KG1 (cell line): ENCODE data around the gene CACTIN.

Source experiments
- DNase-seq: peaks from one replicate; lab custom pipeline; 2025; lab: John Stamatoyannopoulos, UW

CACTIN gene

DNA sequence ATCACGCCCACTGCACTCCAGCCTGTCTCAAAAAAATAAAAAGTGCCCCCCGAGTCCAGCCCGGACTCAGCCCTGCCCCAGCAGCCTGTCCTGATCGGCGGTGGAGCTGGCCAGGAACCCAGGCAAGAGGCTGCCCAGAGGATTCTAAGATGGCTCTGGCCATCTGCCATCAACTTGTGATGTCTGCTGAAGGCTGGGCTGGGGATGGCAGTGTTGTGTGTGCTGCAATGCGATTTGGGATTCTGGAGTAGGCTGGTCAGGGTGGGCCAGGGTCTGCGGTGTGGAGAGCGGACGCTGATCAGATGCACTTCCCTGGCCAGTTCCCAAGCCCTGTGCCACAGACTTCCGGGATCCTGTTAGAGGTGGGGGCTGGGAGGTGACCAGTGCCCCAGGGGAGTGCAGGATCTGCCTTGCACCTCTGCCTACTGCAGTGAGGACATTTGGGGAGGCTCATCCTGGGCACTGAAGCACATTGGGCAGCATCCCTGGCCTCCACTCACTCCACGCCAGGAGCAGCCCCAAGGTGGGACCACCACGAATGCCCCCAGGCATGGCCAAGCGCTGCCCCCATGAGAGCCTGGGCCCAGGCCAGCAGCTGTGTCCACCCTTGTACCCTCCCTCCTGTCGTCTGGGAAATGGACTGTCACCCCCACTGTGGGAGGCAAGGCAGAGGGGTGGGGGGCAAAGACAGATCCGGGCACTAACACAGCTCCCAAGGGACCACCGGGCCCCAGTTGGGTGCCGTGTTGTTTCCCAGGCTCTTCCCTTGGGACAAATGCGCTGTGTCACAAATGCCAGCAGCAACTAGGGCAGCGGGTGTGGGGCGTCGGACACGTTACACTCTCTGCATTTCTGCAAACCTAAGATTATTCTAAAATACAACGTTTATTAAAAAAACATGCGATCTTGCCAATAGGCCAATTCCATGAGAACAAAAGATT is 16.5 kb downstream of the CACTIN start:
- no peak for DNase-seq

DNA sequence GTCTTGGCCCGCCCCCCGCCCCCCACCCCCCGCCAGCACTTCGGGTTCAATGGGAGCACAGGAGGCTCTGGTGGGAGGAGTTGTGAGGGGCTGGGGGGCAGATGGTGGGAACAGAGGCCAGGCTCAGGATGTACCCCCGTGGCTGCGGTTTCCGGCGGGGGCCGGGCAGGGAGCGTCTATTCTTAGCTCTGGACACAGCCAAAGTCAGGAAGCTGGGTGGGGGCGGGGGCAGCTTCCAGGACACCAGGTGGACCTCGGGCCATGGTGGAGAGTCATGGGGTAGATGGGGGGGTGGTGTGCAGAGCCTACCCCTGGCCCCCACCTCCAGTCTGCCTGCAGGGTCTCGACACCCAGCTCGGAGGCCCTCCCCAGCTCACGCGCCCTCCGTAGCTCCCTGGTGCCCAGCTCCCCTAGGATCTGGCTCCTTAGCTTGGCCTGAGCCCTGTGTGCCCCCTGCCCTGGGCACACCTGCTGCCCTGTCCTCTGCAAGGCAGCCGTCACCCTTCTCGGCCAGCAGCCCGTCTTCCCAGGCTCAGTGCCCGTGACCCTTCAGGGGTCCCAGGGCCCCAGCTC is 17.8 kb downstream of the CACTIN start:
- peak; percentile 39 for DNase-seq

DNA sequence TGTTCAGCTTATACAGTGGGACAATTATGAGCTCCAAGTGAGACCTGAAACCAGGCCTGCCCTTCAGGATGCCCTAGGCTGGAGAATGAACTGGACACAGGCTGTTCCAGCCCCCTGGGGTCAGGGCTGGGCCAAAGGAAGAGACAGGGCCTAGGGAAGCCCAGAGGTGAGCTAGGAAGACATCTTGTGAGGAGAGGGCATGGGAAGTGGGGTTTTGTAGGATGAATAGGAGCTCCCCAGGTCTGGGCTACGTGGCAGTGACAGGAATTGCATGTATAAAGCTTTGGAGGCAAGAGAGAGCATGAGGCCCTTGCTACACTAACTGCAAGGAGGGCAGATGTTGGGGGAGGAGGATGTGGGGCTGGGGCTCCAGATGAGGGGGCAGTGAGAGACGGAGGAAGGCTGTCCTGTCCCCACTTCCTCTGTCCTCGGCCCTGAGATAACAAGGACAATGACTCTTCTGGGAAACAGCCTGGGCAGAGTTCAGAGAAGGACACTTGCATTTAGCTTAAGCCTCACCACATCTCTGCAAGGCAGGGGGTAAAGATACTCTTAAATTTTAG is 18.4 kb downstream of the CACTIN start:
- no peak for DNase-seq

DNA sequence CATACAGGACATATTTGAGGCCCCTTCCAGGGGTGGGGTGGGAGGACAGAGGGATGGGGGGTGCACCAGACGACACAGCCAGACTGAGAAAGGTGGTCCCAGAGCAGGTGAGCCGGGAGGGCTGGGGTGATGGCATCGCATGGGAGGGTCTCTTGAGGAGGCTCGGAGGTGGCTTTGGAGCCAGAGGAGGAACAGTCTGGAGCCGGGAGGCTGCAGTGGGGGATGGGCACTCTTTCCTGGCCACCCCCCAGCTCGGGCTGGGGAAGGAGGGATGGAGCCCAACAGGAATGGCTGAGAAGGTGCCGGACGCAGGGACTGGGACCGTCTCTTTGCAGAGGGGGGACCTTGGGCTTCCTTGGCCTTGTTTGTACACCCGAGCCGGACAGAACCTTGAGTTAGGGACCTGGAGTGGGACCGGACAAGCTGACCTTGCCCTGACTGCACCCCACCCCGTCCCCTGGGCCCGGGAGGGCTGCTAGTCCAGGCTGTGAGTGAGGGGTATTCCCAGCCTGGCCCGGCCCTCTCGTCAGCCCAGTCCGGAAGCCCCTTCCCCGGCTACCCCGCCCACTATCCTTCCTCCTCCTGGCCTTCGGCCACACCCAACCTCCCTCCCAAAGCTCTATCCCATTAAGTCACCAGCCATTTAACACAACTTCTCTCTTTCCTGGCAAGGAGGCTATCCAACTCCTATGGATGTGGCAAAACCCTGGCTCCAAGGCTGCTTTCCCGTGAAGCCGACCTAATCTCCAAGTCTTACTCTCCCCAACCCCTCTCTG is 19.1 kb downstream of the CACTIN start:
- no peak for DNase-seq

DNA sequence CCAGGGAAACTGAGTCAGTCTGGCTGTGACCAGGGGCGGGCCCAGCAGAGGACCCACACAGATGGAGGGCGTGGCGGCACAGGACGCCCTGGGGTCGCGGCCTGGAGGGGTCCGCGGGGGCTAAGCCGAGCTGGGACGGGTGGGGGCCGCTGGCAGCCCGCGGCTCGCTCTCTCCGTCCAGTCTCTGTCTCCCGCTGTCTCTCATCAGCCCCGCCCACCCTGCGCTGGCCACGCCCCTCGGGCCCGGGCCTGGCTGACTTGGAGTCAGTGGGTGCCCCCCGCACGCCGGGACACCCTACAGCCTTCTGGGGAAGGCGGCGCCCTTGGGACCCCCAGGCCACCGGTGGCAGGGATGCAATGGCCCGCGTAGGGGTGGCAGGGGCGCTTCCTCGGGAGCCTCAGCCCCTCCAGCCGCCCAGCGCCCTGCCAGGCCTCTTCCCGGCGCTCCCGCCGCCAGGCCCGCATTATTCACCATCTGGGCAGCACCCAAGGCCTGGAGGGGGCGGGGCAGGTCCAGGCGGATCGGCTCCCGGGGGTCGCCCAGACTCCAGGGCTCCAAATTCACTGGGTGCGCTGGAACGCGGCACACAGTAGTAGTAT is 19.8 kb downstream of the CACTIN start, which contains the start of gene TBXA2R:
TSS of gene TBXA2R (minus strand) at position 186 of the 600 bp plus-strand sequence. CDS start 6,241 bp downstream, outside the sequence.
- DNase-seq = no peak

DNA sequence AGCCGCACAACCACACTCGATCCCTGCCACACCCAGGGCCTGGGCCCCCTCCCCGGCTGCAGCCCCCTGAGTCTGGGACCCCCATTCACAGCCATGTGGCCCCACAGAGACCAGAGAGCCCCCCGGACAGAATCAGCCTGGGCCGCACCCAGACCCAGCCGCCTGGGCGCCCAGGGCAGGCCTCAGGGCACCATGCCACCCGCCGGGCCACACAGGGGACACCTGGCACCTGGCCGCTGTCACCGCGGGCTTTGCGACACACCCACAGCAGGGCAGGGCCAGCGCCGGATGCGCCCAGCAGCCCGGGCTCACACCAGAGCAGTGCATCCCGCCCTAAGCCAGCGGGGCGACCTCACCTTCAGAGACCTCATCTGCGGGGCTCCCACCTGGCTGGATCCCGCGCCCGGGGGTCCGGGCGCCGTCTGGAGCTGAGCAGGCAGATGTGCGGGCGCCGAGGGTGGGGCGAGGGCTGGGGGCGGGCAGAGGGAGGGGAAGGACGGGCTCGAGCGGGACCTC is 20.4 kb downstream of the CACTIN start:
- no peak for DNase-seq

DNA sequence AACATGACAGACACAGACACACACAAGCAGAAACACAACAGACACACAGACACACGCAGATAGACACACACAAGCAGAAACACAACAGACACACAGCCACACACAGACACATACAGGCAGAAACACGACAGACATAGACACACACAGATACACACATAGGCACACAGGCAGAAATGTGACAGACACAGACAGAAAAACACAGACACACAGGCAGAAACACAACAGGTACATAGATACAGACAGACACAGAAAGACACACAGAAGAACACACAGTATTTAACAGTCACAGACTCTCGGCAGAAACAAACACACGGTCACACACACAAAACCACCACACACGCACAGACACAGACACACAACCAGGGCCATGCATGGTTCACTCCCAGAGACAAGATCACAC is 20.8 kb downstream of the CACTIN start:
- no peak for DNase-seq

DNA sequence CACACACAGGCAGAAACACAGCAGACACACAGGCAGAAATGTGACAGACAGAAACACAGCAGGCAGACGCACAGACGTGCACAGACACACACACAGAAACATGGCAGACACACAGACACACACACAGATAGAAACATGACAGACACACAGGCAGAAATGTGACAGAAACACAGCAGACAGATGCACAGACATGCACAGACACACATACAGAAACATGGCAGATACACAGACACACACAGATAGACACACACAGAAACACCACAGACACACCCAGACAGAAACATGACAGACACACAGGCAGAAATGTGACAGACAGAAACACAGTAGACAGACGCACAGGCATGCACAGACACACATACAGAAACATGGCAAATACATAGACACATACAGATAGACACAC is 21.2 kb downstream of the CACTIN start:
- DNase-seq = no peak

DNA sequence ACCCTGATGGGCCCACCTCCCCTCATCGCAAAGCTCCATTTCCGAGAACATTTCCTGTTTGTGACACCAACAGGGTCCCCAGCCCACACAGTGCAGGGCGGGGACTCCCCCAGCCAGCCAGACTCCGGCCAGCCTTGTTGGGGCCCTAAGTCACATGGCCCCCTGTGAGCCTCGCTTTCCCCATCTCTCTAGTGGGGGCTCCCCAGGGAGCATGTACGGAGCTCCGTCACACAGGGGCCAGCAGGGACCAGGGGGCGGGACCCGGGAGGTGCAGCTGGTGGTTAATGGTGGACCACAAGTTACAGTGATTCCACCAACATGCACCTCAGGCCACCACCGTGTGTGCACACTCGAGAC is 21.6 kb downstream of the CACTIN start:
- peak; percentile 42 for DNase-seq

DNA sequence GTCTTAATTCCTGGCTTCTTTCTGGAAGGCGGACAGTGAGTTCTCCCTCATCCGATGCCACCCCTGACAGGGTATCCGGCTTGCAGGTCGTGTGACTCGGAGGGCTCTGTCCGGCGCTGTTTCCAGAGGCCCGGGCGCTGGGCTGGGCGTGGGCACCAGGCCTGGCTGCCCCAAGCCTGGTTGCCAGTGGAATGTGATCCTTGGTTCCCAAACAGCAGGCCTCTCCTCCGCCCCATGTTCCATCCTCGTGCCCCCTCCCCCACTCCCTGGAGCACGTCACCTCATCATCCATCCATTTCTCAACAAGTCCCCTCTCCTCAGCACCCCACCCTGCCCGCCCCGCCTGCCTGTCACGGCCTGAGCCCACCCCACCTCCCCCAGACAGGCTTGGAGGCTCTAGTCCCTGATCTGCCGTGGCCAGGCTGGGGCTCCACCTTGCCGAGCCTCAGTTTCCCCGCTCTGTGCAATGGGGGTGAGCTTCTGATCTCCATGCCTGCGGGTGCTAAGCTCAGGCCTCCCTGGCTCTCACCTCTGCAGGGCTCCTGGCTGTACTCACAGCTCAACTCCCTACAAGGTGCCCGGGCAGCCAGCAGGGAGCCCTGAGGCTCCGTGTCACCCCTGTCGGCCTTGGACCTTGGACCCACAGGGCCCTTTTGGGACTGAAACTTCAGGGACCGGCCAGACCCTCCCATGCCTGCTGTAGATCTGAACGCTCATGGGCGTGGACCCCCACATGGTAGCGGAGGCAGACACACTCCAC is 22.2 kb downstream of the CACTIN start:
- DNase-seq = no peak

DNA sequence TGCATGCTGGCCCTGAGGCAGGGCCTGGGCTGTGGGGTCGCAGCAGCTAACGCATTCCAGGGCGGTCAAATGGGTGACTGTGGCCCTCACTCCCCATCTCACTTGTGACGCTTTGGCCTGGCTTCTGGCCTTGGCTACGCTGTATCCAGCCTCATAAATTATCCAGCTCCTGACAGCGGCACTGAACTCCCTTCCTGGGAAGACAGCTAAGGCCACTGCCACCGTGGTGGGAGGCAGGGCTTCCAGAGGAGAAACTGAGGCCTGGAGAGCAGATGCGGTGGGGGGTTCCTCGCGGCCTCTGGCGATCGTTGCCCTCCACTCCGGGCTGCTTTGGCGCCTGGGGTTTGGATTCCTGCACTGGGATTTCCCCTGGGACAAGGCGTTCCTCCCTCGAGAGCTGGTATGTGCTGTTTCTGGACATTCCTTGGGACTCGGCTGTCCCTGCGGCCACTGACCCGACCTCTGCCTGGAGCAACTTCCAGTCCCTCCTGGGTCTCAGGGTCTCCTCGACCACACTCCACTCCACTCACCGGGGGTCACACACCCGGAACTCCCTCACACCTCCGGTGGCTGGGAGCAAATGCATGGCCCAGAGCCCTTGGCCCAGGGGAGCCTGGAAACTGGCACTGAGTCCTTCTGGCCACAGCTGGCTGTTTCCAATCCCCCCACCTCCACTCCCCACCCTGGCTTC is 23.3 kb downstream of the CACTIN start:
- no peak for DNase-seq

DNA sequence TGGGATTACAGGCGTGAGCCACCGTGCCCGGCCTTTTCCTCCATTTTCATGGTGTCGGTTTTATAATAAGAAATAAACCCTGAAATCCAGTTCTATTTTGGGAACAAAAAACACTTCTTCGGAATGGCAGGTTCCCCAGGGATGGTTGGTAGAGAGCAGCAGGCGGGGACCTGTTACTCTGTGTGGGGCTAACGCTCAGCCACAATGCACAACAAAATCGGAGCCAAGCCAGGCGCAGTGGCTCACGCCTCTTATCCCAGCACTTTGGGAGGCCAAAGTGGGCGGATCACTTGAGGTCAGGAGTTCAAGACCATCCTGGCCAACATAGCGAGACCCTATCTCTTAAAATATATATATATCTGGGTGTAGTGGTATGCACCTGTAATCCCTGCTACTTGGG is 25.6 kb downstream of the CACTIN start:
- no peak for DNase-seq

DNA sequence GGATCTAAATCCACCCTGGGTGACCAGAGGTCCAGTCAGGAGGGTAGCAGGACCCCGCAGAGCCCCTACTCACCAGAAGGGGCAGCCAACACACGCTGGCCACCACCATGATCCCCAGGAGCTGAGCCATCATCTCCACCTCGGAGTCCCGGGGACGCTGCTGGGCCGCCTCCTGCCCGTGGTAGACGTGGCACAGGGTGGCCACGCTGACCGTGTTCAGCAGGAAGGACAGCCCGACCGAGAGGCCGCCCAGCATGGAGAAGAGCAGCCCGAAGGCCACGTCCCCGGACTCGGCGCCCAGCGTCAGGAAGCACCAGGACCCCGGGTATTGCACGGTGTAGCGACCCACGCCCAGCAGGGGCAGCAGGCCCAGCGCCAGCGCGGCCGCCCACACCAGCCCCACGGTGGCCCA is 26.8 kb downstream of the CACTIN start:
- DNase-seq = no peak

DNA sequence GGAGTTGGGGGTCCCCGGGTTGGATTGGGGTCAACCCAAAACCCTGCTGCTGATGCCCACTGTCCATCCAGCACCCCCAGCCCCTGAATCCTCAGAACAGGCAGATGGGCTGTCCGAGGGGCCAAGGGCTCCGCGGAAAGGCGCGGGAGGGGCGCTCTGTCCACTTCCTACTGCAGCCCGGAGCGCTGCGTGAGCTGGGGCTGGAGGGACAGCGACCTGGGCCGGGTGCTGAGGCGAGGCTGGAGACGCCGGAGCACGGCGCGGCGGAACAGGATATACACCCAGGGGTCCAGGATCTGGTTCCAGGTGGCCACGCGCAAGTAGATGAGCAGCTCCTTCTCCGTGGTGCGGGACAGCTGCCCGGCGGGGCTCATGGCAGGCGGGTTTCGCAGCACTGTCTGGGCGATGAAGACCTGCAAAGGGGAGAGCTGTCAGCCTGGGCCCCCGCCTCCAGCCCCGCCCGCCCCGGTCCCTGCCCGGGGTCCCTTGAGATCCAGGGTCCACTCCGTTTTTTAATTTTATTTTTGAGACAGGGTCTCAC is 31.0 kb downstream of the CACTIN start:
- DNase-seq = no peak

DNA sequence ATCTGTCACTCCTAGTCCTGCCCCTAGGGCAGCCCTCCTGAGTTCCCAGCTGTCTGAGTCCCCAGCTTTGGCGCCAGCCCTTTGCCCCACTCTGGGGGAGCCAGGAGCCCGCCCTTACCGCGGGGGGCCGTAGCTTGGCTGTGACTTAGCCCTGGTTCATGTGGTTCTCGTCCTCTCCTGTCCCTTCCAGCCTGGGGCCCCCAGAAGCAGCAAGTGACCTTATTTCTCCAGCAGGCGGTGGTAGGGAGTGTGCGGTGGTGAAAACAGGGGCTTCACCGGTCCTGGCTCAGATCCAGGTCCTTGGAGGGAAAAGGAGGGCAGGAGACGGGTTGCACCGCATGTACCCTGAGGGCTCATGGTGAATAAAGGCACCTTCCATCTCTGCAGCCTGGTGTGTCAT is 33.4 kb downstream of the CACTIN start:
- no peak for DNase-seq

DNA sequence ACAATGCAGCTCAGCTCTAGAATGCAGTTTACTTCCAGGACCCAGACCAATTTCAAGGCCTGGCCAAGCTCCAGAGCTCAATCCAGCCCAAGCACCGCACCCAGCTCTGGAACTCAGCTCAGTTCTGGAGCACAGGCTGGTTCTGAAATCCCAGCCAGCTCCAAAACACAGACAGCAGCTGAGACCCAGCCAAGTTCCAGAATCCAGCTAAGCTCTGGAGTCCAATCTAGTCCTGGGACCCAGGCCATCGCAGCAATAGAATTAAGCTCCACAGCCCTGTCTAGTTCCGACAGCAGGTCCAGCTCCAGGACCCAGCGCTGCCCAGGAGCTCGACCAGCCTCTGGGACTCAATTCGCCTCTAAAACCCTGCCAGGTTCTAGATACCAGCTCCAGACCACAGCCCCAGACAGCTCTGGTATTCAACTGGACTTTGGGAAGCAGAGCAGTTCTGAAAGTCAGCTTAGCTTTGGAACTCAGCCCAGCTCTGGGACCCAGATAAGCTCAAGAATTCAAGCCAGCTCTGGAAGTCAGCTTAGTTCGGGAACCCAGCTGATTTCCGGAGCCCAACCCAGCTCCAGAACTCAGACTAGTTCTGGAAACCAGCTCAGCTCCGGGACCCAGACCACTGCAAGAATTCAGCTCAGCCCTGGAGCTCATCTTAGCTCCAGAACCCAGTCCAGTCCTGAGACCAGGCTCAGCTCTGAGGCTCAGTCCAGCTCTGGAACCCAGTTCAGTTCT is 34.5 kb downstream of the CACTIN start:
- no peak for DNase-seq

DNA sequence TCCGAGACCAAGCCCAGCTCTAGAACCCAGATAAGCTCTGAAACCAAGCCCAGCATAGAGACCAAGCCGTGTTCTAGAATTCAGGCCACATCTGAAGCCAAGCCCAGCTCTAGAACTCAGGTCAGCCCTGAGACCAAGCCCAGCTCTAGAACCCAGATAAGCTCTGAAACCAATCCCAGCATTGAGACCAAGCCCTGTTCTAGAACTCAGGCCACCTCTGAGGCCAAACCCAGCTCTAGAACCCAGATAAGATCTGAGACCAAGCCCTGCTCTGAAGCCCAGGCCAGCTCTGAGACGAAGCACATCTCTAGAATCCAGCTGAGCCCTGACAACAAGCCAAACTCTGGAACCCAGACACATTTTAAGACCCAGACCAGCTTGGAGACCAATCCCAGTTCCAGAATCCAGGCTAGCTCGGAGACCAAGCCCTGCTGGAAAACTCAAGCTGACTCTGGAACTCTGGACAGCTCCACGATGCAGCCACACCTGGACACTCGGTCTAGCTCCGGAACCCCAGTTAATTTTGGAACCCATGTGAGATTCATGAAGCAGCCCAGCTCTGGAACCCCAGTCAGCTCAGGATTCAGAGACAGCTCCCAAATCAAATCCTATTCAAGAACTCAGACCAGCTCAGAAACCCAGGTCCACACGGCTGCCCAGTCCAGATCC is 35.5 kb downstream of the CACTIN start:
- DNase-seq = no peak

DNA sequence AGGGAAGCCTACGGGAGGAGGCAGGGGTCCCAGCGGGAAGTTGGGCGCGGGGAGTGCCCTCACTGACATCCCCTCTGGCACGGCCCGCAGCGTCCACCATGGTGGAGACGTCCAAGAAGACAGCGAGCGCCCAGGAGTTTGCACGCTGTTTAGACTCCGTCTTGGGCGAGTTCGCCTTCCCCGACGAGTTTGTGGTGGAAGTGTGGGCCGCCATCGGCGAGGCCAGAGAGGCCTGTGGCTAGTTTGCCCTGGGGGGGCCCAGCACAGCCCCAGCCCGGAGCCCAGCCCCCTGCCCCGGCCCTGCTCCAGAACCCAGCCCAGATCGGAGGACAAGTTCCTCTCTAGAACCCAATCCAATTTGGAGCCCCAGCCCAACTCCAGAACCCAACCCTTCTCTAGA is 36.6 kb downstream of the CACTIN start:
- DNase-seq = no peak

DNA sequence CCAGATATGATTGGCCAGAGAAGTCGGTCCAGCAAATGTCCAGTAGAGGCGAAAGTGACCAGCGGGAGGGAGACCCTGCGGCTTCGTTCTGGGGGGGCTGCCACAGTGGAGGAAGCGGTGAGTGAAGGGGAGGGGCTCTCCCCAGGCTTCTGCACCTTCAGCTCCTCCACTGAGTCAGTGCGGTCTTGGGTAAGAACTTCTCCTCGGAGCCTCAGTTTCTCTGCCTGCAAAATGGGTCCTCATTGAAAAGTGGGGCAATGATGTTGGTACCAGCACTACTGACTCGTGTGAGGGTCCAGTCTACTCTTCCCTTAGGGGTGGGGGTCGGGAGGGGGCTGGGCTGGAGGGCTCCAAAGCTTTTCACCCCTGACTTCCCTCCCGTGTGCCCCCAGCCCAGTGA is 37.2 kb downstream of the CACTIN start:
- DNase-seq = no peak
